Measurements from ENCODE around the gene MXRA7.

DNA sequence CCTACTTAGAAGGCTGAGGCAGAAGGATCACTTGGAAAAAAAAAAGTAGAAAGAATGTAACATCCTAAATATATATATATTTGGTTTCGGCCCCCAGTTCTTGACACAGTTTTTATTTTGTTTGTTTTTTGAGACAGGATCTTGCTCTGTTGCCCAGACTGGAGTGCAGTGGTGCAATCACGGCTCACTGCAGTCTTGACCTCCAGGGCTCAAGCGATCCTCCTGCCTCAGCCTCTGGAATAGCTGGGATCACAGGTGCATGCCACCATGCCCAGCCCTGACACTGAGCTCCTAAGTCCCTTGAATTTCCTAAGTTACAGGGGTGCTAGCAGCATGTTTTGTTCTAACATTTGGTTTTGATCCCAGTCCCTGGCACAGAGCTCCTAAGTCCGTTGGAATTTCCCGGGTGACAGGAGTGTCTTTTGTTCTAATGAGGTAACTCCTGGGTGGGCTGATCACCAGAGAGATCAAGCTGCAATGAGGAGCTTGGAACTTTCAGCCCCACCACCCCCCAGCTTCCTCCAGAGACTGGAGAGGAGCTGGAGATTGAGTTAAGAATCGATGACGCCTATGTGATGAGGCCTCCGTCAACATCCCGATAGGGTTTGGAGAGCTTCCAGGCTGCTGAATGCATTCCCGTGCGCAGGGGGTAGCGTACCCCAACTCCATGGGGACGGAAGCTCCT is 20.0 kb downstream of the MXRA7 start:
- no peak for TF ChIP-seq POLR2A (IDR thresholded peaks at IDR 0.05)
- TF ChIP-seq, protein P1, sequence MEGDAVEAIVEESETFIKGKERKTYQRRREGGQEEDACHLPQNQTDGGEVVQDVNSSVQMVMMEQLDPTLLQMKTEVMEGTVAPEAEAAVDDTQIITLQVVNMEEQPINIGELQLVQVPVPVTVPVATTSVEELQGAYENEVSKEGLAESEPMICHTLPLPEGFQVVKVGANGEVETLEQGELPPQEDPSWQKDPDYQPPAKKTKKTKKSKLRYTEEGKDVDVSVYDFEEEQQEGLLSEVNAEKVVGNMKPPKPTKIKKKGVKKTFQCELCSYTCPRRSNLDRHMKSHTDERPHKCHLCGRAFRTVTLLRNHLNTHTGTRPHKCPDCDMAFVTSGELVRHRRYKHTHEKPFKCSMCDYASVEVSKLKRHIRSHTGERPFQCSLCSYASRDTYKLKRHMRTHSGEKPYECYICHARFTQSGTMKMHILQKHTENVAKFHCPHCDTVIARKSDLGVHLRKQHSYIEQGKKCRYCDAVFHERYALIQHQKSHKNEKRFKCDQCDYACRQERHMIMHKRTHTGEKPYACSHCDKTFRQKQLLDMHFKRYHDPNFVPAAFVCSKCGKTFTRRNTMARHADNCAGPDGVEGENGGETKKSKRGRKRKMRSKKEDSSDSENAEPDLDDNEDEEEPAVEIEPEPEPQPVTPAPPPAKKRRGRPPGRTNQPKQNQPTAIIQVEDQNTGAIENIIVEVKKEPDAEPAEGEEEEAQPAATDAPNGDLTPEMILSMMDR (IDR thresholded peaks at IDR 0.05 in 4 of 5, conservative IDR thresholded peaks at IDR 0.05 in 1 of 5) = no peak

Data from gastrocnemius medialis (tissue), 4 donors.